ENCODE data around the gene RBM47.

The RBM47 gene

GRCh38 chr4:40623707-40624106, 6.0 kb downstream of the RBM47 start:
- no peak for DNase-seq (ENCODE audit: low spot score)

- no peak for DNase-seq (ENCODE audit: low spot score)
These were observed 6.8 kb downstream of the RBM47 start for GRCh38 chr4:40622913-40623312.

- no peak for DNase-seq (ENCODE audit: low spot score)
These were observed 7.8 kb downstream of the RBM47 start for GRCh38 chr4:40621592-40622512.

- DNase-seq (ENCODE audit: low spot score): no peak
These were observed 8.5 kb downstream of the RBM47 start for GRCh38 chr4:40621229-40621591.

- no peak for DNase-seq (ENCODE audit: low spot score)
These were observed 10.1 kb downstream of the RBM47 start for GRCh38 chr4:40619600-40619999.

GRCh38 chr4:40617872-40618271, 11.8 kb downstream of the RBM47 start:
- no peak for DNase-seq (ENCODE audit: low spot score)

GRCh38 chr4:40614031-40614430, 15.6 kb downstream of the RBM47 start:
- DNase-seq (ENCODE audit: low spot score): no peak

- no peak for DNase-seq (ENCODE audit: low spot score)
These were observed 16.2 kb downstream of the RBM47 start for GRCh38 chr4:40613456-40613855.

- DNase-seq (ENCODE audit: low spot score): no peak
These were observed 16.8 kb downstream of the RBM47 start for GRCh38 chr4:40612831-40613230.

- DNase-seq (ENCODE audit: low spot score): no peak
These were observed 17.4 kb downstream of the RBM47 start for GRCh38 chr4:40612283-40612682.

- no peak for DNase-seq (ENCODE audit: low spot score)
These were observed 21.0 kb downstream of the RBM47 start for GRCh38 chr4:40608628-40609027.

GRCh38 chr4:40607221-40607620, 22.4 kb downstream of the RBM47 start:
- no peak for DNase-seq (ENCODE audit: low spot score)

GRCh38 chr4:40606239-40606767, 23.4 kb downstream of the RBM47 start:
- no peak for DNase-seq (ENCODE audit: low spot score)

GRCh38 chr4:40603281-40603680, 26.4 kb downstream of the RBM47 start:
- DNase-seq (ENCODE audit: low spot score): no peak

GRCh38 chr4:40601641-40602040, 28.0 kb downstream of the RBM47 start:
- DNase-seq (ENCODE audit: low spot score): no peak

- DNase-seq (ENCODE audit: low spot score): no peak
These were observed 28.8 kb downstream of the RBM47 start for GRCh38 chr4:40600850-40601249.

GRCh38 chr4:40599431-40599830, 30.2 kb downstream of the RBM47 start:
- no peak for DNase-seq (ENCODE audit: low spot score)

- DNase-seq (ENCODE audit: low spot score): no peak
These were observed 33.1 kb downstream of the RBM47 start for GRCh38 chr4:40596522-40596921.

GRCh38 chr4:40595981-40596380, 33.7 kb downstream of the RBM47 start:
- no peak for DNase-seq (ENCODE audit: low spot score)

GRCh38 chr4:40594261-40595178, 35.1 kb downstream of the RBM47 start:
- no peak for DNase-seq (ENCODE audit: low spot score)

GRCh38 chr4:40592034-40592433, 37.6 kb downstream of the RBM47 start:
- no peak for DNase-seq (ENCODE audit: low spot score)

GRCh38 chr4:40587826-40588225, 41.8 kb downstream of the RBM47 start:
- DNase-seq (ENCODE audit: low spot score): no peak

- DNase-seq (ENCODE audit: low spot score): no peak
These were observed 42.3 kb downstream of the RBM47 start for GRCh38 chr4:40587351-40587750.
